BE2C (cell line): ENCODE measurements around the gene TMCC1.
"Not testable (repeated sequence)": the region's sequence is repeated elsewhere in the genome, so short reads cannot be mapped to it uniquely, and the experiment has no call there.

Experiments used
- DNase-seq: peaks from one replicate; pipeline ENCODE4 v3.0.0-alpha.2; 2020
- H3K27me3 ChIP-seq: fragments of 250-450 bp; sonication (Bioruptor Pico); 2 replicates; pipeline ENCODE4 v1.5.1; 2020; ENCODE audit warnings: mild to moderate bottlenecking
- H3K36me3 ChIP-seq: fragments of 250-450 bp; sonication (Bioruptor Pico); 2 replicates; pipeline ENCODE4 v1.5.1; 2020; ENCODE audit warnings: mild to moderate bottlenecking
- H3K4me1 ChIP-seq: fragments of 250-450 bp; sonication (Bioruptor Pico); 2 replicates; pipeline ENCODE4 v1.5.1; 2020
- H3K4me3 ChIP-seq: 2 replicates; pipeline ENCODE4 v1.5.1; 2011; ENCODE audit warnings: low read depth, low read length
- H3K9me3 ChIP-seq: fragments of 250-450 bp; sonication (Bioruptor Pico); 2 replicates; pipeline ENCODE4 v1.5.1; 2020
- CTCF ChIP-seq: IDR thresholded peaks from 2 replicates; pipeline ENCODE4 v1.5.1; 2012; ENCODE audit warnings: mild to moderate bottlenecking, low read depth, low read length

Gene TMCC1

GRCh38 chr3:129758306-129758705 is 135.2 kb downstream of the TMCC1 start:
- H3K27me3 ChIP-seq: no peaks in the 10 kb centered on the region
- no peaks in the 10 kb centered on the region for H3K9me3 ChIP-seq
- H3K4me1 ChIP-seq: no peaks in the 10 kb centered on the region
- DNase-seq: no peak
- TF ChIP-seq CTCF: no peak
- no peak overlapping the region for H3K4me3 ChIP-seq
- H3K36me3 ChIP-seq: no peaks in the 10 kb centered on the region

- no peaks in the 10 kb centered on the region for H3K27me3 ChIP-seq
- DNase-seq: no peak
- H3K4me3 ChIP-seq: no peak overlapping the region
- no peaks in the 10 kb centered on the region for H3K4me1 ChIP-seq
- TF ChIP-seq CTCF: no peak
- H3K36me3 ChIP-seq: no peaks in the 10 kb centered on the region
- no peaks in the 10 kb centered on the region; the same call in 1 of the 2 replicates for H3K9me3 ChIP-seq
Observed at GRCh38 chr3:129756871-129757270, 136.6 kb downstream of the TMCC1 start.

GRCh38 chr3:129751105-129751504 is 142.4 kb downstream of the TMCC1 start:
- H3K4me1 ChIP-seq, H3K27me3 ChIP-seq, DNase-seq: not testable (repeated sequence)

DNA sequence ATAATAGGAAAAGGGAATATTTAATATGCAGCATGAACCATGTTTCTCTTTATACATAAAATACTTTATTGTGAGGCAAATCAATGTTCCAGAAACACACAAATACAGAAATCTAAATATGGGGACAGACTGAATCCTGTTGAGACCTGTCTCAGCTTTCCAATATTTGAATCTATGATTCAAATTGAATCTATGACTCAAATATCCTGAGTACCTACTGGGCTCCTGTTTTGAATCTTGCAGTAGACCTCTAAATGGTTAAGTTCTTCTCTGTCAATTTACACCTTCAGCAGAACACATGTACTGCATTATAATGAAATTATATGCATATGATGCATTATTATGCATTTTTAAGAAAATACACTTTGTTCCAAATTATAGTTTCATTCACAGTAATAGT is 143.8 kb downstream of the TMCC1 start:
- H3K36me3 ChIP-seq: no peaks in the 10 kb centered on the region
- no peak overlapping the region for H3K4me3 ChIP-seq
- H3K27me3 ChIP-seq: no peaks in the 10 kb centered on the region
- DNase-seq: no peak
- no peaks in the 10 kb centered on the region for H3K4me1 ChIP-seq
- no peaks in the 10 kb centered on the region; the same call in 1 of the 2 replicates for H3K9me3 ChIP-seq
- no peak for TF ChIP-seq CTCF

More at GRCh38 chr3:129751105-129751504, 142.4 kb downstream of the TMCC1 start:
- not testable (repeated sequence) for H3K36me3 ChIP-seq, H3K4me3 ChIP-seq, H3K9me3 ChIP-seq

DNA sequence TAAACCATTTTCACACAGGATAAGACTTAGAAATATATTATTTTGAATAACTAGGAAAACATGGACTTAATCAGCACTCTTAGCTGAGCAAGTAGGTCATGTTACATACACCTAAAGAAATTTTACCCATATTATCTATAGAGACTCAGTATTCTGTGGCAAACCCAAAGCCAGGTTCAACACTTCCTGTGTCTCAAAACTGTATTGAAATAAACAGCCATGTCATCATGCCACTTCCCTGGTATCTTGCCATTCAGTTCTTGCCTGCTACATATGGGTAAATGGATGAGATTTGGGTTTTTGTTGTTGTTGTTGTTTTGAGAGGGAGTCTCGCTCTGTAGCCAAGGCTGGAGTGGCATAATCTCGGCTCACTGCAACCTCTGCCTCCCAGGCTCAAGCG is 145.5 kb downstream of the TMCC1 start:
- Histone ChIP-seq H3K4me1 (no peaks in the 10 kb centered on the region), H3K4me3 (no peak overlapping the region)
- no peak for TF ChIP-seq CTCF

GRCh38 chr3:129747136-129747535 is 146.4 kb downstream of the TMCC1 start:
- H3K36me3 ChIP-seq: no peaks in the 10 kb centered on the region
- DNase-seq: no peak
- H3K9me3 ChIP-seq: no peaks in the 10 kb centered on the region
- H3K27me3 ChIP-seq: no peaks in the 10 kb centered on the region
- H3K4me1 ChIP-seq: 0 out of 2 replicates have a peak, but pooled peaks cover 6% of the 10 kb centered on the region
- H3K4me3 ChIP-seq: no peak overlapping the region
- no peak for TF ChIP-seq CTCF

More for the DNA sequence above, 145.5 kb downstream of the TMCC1 start:
- no peaks in the 10 kb centered on the region for H3K36me3 ChIP-seq
- no peak for DNase-seq
- H3K27me3 ChIP-seq: no peaks in the 10 kb centered on the region
- H3K9me3 ChIP-seq: no peaks in the 10 kb centered on the region; the same call in 1 of the 2 replicates

GRCh38 chr3:129746629-129747028 is 146.9 kb downstream of the TMCC1 start:
- Histone ChIP-seq H3K4me3 (no peak overlapping the region), H3K27me3 (no peaks in the 10 kb centered on the region), H3K9me3 (no peaks in the 10 kb centered on the region), H3K36me3 (no peaks in the 10 kb centered on the region), H3K4me1 (peaks cover 11% of the 10 kb centered on the region; the same call in 1 of the 2 replicates)
- DNase-seq: no peak
- no peak for TF ChIP-seq CTCF
